NCI-H1694 treated with DMSO at 0.1 percent for 48 hours (cell line): ENCODE data around the gene TMEM161B.
"Not testable (repeated sequence)": the region's sequence is repeated elsewhere in the genome, so short reads cannot be mapped to it uniquely, and the experiment has no call there.

ENCODE experiments used
- DNase-seq: peaks from one replicate; lab custom pipeline; 2025; lab: John Stamatoyannopoulos, UW

The TMEM161B gene

DNA sequence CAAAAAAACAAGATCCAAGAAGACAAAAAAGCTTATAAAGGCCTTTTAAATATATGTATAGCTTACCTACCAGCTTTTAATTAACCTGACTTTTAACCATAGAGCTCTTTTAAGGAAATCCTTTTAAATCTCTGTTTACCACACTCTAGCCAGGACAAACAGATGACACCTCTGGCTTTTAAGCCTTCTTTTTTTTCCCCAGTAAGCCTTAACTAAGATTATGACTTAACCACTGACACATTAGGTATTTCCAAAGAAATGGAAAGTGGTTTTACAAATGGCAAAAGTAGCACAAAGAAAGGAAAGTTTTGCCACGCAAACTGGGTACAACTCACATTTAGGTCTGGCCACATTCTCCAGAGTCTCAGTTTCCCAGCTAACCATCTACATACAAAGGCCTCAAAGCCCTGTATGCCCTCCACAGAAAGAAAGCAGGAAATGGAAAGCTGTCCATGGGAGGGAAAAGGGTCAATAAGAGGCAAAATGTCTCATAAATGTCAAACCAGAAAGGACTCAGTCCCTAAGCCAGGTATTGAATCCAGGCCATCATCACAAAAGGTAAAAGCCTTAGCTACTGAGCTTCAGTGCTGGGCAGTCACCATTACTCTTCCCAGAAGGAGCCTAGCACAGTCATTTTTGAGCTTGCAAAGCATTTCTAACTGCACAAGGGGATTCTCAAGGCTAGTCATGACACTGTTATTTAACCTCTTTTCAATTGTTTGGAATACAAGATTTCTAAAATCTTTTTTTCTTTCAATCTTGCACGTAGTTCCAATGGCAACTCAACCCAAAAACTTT is 19.7 kb downstream of the TMEM161B start:
- DNase-seq = no peak

DNA sequence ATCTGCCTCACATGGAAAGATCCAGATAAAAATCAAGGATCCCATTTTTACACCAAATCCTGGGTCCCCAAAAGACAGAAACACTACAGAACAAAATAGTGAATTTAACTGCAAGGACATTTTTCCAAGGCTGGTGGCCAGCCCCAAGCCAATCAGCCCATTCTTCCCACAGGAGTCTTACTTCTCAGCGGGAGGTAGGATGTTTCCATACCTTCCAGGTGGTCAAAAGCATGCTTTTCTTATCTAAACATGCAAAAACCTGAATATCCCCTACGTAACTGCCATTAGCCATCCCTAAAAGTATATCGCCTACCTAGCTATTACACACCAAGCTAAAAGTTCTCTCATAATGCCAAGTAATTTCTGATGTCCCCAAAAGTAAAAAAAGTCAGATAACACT is 20.6 kb downstream of the TMEM161B start:
- no peak for DNase-seq

DNA sequence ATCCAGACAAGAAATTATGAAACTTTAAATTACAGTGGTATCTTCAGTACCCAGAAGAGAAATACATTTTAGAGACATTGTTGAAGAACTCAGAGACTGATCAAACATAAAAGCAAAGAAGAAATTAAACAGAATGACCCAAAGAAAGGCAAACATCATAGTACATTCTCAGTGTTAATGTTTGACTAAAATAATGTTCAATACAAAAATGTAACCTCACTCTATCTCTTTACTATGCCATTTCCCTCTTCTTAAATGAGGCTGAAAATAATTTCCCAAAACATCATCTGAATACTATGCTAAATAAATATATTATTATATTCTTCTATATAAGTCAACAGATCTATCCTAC is 22.8 kb downstream of the TMEM161B start:
- DNase-seq = no peak

DNA sequence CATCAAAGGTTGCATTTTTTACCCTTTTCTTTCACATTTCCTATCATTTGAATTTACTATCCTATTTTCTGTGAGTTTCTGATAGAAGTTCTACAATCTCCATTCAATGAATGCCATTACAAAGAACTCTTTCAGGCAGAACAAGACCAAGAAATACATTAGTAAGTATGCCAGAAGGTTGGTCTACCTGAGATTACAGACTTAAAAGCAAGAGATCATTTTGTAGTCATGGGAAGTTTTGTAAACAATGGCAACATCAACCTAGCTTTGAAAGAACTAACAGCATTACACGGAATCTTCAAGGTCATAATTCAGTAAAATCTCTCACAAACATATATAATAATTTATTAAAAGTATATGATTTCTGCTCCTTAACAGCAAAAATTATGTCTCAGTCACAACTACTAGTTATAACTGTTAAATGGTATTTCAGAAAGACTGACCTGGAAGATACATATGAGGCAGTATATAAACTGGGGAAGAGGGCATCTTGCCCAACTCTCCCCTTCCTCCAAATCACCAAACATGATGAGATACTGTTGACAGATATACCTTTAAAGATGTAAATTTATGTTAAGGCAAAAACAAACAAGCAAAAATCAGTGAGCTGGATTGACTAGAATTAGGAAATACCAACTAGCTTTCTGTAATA is 23.3 kb downstream of the TMEM161B start:
- DNase-seq = no peak

DNA sequence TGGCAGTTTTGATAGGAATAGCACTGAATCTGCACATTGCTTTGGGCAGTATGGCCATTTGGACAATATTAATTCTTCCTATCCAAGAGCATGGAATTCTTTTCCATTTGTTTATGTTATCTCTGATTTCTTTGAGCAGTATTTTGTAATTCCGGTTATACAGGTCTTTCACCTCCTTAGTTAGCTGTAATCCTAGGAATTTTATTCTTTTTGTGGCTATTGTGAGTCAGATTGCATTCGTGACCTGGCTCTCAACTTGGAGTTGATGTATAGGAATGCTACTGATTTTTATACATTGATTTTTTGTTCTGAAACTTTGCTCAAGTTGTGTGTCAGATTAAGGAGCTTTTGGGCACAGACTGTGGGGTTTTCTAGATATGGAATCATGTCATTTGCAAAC is 24.0 kb downstream of the TMEM161B start:
- no peak for DNase-seq

DNA sequence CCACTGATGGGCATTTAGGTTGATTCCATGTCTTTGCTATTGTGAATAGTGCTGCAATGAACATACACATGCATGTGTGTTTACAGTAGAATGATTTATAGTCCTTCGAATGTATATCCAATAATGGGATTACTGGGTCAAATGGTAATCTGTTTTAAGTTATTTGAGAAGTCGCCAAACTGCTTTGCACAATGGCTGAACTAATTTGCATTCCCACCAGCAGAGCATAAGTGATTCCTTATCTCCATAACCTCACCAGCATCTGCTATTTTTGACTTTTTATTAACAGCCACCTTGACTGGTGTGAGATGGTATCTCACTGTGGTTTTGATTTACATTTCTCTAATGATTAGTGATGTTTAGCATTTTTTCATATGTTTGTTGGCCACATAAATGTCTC is 25.2 kb downstream of the TMEM161B start:
- DNase-seq = not testable (repeated sequence)

DNA sequence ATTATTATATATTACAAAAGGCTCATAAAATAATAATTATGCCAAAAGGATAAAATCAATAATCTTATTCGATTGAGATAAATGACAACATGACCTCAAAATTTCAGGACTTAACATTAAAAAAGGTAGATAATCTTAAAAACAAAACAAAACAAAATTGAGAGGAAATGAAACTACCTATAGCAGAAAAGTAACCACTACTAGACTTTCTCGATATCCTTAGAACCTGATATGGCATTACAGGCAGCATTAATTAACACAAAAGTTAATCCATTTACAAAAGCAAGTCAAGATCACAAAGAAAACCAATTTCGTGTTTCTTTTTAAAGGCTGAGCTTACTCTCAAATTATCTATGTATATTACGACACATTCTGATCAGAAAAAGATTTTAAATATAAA is 29.9 kb downstream of the TMEM161B start:
- no peak for DNase-seq

DNA sequence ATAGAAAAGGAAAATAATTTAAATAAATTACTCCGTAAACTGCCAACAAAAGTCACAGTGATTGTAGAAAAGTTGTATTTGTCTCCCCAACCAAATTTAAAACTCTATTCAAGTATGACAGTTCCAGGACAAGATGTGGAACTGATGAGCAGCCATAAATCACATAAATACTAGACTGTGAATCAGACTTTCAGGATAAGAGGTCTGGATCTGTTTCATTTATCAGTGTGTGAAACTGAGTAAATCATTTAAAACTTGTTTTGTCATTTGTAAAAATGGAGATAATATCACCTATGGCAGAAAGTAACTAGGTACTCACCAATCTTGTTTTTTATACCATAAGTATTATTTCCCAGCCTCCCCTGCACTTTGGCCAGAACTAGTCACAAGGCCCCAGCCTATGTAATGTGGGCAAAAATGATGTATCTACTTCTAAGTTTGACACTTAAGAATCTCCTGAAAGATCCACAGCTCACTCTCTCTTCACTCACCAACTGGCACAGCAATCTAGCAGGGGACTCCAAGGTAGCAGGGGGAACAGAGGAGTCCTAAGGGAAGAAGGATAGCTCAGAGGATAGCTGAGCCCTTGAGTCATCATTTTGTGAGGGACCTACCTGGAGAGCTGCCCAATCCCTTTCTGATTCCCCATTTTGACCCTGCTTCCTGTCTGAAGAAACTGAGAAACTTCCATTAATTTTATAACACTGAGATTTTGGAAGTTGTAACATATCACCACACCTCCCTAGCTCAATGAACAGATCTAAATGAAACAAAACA is 31.6 kb downstream of the TMEM161B start:
- no peak for DNase-seq

DNA sequence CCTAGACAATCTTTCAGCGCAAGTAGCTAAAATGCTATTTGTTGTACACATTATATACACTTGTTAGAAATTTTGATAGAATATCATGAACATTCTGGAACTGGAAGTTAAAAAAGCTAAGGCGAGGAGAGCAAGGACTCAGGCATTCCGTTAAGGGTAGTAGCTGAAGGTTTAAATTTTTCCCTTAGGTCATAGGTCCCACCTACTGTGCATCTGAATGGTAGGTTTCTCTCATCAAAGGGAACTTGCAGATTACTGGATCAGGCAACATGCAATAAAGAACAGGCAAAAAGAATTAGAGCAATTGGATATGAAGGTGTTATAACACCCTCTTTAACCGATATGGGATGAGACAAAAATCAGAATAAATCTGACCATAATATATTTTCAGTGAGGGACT is 32.8 kb downstream of the TMEM161B start:
- DNase-seq = no peak

DNA sequence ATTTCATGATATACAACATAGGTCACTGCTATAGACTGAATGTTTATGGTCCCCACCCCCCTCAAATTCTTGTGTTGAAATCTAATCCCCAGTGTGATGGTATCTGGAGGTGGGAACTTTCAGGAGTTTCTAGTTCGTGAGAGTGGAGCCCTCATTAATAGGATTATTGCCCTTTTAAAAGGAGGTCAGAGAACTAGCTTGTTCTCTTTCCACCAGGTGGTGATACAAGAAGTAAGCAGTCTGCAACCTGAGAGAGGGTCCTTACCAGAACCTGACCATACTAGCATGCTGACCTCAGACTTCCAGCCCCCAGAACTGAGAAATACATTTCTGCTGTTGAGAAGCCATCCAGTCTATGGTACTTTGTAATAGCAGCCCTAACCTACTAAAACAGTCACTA is 33.3 kb downstream of the TMEM161B start:
- no peak for DNase-seq

DNA sequence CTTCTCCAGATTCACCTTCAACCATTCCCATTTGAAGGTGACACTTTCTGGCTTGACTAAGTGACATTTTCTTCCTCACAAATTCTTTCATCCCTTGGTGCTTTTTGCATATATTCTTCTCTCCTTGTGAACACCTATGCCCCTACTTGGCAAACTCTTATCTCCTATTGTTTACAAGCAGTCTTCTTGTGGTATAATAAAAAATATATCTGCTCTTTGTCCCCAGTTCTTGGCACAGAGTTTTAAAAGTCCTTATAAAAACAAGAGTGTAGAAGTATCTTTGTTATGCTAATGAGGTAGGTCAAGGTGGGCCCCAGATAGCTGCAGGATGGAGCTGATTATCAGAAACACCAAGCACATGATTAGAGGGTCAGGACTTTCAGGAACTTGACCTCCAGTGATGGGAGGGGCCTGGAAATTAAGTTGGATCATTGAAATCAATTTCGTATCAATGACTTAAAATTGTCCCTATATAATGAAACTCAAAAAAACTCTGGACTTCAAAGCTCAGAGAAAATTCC is 38.0 kb downstream of the TMEM161B start:
- no peak for DNase-seq

DNA sequence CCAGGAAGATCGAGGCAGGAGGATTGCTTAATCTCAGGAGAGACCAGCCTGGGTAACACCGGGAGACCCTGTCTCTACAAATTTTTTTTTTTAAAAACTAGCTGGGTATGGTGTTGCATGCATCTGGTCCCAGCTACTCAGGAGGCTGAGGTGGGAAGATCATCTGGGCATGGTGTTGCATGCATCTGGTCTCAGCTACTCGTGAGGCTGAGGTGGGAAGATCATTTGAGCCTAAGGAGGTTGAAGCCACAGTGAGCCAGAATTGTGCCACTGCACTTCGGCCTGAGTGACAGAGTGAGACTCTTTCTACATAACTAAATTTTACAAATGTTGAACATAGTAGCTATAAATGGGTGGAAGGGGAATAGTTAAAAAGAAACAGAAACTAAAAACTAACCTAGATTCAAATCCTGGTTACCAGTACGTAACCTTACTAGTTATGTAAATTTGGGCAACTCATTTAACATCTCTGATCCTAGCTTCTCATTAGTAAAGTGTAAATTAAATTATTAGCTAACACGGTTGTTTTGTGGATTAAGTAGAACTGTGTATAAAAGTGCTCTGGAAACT is 41.7 kb downstream of the TMEM161B start:
- DNase-seq = no peak

DNA sequence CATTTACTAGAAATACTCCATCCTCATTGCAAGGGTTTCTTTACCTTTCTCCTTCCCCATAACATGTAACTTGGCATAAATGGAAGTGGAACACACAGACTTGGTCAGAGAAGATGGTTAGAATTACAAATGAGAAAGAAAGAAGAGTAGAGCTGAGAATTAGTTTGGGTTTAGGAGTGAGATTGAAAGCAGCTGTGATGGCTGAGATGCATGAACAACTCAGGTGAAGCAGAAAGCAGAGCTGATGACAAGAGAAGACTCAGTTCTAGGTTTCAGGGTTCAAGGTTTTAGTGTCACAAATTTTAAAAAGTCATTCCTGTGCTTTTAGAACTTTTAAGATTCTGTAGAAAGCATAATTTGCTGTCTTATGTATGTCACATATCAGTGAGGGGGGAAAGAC is 54.0 kb downstream of the TMEM161B start:
- DNase-seq = no peak

DNA sequence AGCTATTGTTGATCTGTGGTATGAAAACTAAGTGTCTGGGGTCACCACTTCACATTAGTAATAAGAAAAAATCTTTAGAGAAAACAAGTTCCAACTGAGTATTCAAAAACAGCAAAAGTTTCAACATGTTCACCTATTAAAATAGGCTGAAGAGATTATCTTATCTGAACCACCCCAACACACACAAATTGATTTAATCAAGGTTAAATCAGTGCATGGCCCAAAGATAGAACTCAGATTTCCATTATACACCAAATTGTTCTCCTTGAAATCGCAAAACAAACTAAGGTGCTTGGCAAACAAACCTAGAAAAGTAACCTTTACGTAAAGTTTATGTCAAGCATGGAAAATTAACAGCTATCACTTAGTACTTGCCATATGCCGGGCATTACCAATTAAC is 61.1 kb downstream of the TMEM161B start:
- no peak for DNase-seq

DNA sequence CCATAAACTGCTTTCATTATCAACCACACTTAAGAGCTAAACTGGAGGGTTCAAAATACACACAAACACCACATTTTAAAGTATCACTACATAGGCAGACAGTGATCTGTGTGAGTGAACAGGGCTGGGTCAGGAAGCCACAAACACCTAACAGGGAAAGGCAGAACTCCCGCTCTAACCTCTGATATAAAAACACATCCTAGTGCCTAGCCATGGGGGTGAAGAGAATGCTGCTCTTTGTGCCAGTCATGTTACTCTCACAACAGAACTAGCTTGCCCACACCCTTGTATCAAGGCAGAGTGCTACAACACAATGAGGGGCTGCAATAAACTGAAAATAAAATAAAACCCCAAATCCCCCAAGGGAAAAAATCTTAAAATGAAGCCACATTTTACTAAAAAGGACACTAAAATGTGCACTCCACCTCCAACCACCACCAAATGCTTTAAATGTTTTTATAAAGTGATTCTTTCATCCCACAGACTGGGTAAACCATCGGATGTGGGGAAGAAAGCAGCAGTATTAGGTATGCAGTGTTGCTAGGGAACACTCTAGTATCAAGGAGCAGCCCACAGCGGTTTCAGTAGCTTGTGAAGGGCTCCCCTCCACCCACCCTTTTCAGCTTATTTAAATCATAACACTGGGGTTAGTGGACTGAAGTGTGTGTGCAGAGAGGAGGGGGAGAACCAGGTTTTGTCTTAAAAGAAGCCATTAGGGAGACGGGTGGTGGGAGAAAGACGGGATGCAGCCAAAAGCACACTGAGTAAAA is 64.5 kb downstream of the TMEM161B start:
- no peak for DNase-seq

DNA sequence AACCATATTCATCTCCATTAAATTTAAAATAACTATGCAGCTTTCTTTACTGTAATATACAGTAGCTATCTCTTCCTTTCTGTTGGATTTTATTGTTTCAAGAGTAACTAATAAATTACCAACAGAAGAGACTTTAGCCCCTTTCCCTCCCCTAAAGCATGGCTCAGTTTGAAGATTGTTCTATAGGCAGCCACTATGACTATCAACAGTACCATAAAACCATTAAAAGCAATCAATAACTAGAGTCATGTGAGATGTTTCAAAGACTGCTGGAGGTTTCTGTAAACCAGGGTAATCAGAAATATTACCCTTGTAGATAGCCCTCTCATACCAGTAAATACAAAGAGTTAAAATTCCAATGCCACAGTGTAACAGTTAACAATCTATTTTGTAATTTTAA is 73.0 kb downstream of the TMEM161B start:
- no peak for DNase-seq

DNA sequence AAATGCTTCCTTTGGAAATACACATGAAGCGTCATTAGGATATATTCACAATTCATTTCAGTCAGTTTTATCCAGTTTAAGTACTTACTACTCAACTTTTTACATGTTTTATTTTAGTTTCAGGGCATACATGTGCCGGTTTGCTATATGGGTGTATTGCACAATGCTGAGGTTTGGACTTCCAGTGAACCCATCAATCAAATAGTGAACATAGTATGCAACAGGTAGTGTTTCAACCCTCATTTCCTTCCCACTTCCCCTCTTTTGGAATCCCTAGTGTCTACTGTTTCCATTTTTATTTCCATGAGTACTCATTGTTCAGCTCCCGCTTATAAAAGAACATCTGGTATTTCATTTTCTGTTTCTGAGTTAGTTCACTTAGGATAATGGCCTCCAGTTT is 74.7 kb downstream of the TMEM161B start:
- DNase-seq = no peak

DNA sequence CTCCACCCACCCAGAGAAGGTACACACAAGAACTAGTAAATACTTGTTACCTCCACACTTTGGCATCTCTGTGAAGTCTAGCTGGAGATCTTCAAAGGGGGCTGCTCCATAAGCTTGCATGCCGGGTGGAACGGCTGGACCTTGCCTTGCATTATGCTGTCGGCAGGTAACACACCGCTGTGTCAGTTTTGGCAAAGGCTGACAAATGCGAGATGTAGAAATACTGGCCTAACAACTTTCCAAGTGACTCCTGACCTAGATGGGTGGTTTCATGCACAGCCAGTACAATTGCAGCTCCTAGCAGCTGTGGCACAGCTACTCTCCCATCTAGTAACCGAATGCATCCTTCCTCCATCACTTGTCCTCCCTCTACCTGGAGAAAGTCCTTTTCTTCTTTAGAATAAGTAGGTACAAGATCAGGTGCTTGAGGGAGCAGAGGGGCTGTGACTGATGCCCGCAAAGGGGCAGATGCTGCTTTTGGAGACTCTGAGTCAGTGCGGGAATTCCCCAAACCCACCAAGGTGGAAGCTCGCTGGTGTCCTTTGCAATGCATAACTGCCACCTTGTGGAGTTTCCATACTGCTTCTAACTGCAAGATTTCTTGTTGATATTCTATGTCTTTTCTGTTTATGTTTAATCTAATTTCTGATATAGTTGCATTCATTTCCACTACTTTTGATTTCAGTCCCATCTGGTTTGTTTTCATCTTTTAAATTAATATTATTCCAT is 78.4 kb downstream of the TMEM161B start:
- no peak for DNase-seq

DNA sequence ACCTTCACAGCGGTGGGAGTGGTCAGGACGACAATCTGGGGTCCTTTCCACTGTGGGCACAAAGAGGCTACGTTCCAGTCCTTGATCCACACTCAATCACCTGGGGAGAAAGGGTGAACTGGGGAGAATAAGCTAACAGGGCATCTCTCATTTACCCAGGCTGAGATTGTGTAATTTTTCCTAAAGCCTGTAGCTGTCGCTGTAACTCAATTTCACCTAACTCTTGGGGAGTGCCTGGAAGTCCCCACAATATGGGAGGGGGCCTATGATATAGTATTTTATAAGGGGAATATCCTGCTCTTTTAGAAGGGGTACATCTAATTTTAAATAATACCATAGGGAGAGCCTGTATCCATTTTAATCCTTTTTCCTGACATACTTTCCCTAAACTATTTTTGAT is 79.2 kb downstream of the TMEM161B start:
- not testable (repeated sequence) for DNase-seq

DNA sequence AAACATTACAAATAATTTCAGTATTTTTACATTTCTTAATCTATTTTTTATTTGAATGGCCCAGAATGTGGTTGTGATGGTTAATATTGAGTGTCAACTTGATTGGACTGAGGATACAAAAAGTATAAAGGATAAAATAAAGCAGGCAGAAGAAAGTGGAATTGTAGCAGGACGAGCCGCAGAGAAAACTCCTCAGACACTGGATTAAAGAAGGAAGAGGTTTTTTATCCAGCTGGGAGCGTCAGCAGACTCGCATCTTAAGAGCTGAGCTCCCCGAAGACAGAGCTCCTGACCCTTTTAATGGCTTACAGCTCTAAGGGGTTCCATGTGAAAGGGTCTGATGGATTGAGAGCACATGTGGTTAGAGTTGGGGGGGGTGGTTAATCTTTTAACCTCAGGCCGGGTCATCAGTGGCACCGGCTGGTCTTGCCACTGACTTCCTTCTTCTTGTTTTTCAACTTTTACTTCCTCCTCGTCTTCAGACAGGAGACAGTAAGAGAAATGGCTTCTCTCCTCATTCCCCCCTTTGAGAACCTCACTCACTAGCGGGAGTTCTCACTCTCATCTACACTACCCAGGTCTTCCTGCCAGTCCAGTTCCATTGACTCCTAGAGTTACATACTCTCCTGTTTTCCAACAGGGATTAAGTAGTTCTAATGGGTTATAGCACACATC is 80.0 kb downstream of the TMEM161B start:
- DNase-seq = no peak

DNA sequence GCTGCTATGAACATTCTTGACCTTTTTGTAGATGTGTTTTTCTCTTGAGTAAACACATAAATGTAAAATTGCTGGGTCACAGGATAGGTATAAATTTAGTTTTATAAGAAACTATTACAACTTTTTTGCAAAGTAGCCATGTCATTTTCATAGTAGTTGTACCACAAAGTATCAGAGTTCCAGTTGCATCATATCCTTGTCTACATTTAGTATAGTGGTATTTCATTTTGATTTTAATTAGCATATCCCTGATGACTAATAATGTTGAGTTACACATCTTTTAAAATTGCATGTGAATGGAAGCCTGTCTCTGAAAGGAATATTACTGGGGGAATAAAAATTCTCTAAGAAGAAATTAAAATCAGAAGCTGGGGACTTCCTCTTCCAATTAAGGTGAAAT is 85.4 kb downstream of the TMEM161B start:
- no peak for DNase-seq
